CD4-positive, alpha-beta T cell treated with Interleukin-17A for 4 hours (primary cell): ENCODE measurements around the gene ATP4B.

ENCODE experiments used
- DNase-seq: peaks from one replicate; pipeline ENCODE4 v3.0.0-alpha.2; 2020; ENCODE audit warnings: mixed read lengths

Gene ATP4B

DNA sequence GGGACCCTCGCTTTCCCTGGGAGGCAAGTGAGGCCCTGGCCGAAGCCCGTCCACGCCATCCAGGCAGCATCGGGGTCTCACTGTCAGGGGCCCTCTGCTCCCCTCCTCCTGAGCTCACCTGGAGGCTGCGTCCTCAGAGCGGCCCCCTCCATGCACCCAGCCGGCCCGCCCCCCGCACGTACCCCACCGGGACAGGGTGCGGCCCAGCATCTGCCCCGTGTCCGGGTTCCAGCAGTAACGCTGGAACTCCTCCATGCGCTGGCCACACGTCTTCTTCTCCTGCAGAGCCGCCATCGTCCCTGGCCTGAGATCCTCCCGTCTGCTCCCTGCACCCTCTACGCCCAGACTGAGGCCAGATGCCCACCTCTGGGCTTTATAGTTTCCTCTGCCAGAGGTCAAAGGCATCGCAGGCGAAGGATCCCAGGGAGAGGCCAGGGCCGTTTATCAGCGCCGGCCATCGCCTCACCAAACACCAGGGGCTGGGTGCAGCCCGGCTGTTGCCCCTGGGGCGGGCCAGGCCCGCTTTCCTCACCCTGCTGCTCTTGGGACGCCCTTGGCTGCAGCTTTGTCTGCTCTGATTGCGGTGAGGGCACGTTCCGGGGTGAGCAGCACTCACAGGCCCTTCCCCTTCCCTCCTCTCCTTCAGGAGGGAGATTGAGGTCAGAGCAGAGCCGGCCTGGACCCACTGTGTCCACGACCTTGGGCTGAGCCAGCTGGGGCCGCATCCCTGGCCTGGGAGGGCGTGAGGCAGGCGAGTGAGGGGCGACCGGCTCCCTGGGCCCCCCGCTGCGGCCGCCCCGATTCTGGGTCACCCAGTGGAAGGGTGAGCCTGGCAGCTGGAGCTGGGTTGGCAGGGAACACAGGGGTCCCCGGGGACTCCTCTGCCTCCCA is at the start of gene ATP4B:
TSS of gene ATP4B (minus strand) at position 348 of the 891 bp plus-strand sequence. CDS start at position 294, 54 bp downstream.
- no peak for DNase-seq

- DNase-seq, result no peak
Measured at GRCh38 chr13:113672002-113672651, 14.1 kb upstream of the ATP4B start.

GRCh38 chr13:113671066-113672001 is 13.3 kb upstream of the ATP4B start:
- DNase-seq, result no peak

GRCh38 chr13:113670541-113670940 is 12.5 kb upstream of the ATP4B start:
- DNase-seq, result no peak

DNA sequence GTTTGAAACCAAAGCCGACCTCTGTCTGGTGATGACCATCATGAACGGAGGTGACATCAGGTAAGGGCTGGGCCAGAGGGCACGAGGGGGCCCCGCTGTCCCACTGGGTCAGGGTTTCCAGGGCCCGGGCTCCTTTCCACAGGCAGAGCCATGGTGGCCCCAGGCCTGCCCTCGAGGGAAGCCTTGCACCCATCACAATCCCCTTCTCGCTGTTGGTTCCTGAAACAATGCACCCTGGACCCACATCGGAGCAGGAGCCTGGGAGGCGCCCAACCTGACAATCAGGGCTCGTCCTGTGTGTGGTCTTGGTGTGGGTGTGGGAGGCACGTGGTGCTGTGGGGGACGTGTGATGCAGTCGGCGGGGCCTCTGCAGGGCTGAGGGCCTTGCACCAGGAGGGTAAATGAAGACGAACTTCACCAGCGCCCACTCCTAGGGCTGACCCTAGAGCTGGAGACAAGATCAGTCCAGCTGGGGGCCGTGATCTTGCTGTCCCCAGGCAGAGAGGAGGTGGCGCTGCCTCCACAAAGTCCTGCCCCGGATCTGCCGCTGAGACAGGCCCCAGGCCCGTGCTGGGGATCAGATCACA is 11.8 kb upstream of the ATP4B start:
- DNase-seq, result no peak

GRCh38 chr13:113669231-113669754 is 11.3 kb upstream of the ATP4B start:
- no peak for DNase-seq

GRCh38 chr13:113668491-113668971 is 10.5 kb upstream of the ATP4B start:
- DNase-seq, result no peak

- DNase-seq, result no peak
Measured at GRCh38 chr13:113667771-113668490, 9.9 kb upstream of the ATP4B start.

- DNase-seq, result no peak
Measured at GRCh38 chr13:113666951-113667701, 9.1 kb upstream of the ATP4B start, which contains the start of gene GRK1. GRK1 (plus strand) TSS chr13:113667219; CDS start chr13:113667387, 168 bp downstream.

- DNase-seq, result no peak
Measured at GRCh38 chr13:113666329-113666670, 8.3 kb upstream of the ATP4B start.

GRCh38 chr13:113665597-113666328 is 7.8 kb upstream of the ATP4B start:
- DNase-seq, result no peak

DNA sequence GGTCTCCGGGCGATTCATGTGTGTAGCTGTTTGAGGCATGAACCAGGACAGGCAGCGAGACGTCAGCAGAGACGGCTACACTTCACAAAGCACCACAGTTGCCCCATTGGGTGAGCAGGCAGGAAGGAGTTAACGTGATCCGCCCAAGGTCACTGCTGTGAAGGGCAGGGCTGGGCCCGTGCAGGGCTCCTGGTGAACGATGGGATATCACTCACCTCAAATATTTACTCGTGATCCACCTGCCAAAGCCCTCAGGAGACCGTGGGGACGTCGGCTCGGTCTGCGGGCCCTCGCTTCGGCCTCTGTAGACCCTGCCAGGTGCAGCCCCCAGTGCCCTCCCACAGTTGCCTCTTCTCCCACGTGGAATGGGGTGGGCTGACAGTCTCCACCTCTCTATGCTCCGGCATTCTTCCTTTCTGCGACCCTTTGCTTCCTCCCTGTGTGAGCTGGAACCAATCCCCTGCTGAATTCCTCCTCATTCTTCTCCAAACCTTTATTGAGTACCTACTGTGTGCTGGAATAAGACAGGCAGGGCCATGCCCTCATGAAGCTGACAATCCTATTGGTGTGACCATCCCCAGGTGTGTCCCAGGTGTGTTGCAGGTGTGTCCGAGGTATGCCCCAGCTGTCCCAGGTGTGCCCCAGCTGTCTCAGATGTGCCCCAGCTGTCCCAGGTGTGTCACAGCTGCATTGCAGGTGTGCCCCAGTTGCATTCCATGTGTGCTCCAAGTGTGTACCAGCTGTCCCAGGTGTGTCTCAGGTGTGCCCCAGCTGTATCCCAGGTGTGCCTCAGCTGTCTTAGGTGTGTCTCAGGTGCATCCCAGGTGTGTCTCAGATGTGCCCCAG is 7.0 kb upstream of the ATP4B start:
- no peak for DNase-seq

DNA sequence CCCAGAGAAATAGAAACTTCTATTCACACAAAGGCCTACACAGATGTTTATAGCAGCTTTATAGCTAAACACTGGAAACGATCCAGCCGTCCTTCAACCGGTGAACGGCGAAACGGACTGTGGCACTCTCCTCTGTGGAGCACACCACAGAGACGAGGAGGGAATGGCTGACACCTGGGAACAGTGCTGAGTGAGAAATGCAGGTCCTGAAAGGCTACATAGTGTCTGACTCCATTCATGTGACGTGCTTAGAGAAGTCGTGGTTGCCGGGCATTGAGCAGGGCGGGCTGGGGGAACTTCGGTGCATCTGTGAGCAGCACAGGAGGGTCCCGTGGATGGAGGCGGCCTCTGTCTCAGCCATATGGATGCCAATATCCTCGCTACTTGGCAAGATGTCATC is 5.9 kb upstream of the ATP4B start:
- no peak for DNase-seq

DNA sequence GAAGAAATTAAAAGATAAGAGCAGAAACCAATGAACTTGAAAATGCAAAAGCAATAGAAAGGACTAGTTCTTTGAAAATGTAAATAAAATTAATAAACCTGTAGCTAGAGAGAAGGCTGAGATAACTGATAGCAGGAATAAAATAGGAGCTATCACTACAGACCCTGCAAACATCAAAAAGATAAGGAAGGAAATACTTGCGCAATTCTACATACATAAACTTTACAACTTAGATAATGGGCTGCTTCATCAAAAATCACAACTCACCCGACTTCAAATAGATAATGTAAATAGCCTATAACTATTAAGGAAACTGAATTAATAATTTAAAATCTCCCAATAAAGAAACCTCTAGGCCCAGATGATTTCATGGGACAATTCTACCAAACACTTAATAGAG is 3.5 kb upstream of the ATP4B start:
- no peak for DNase-seq

- no peak for DNase-seq
Measured at GRCh38 chr13:113660066-113660465, 2.1 kb upstream of the ATP4B start.

DNA sequence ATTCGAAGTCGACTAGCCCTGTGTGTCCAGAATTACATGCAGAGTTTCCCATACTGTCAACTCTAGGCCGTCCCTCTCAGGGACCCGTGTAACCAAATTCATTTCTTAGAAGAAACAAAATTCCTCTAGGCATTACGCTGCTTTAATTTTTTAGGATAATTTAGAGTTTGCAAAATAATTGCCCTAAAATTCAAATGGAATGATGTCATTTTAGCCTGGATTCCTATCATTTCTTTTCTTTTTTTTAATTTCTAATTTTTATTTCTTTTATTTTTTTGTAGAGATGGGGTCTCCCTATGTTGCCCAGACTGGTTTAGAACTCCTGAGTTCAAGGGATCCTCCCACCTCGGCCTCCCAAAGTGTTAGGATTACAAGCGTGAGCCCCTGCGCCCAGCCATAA is 1.3 kb upstream of the ATP4B start:
- no peak for DNase-seq

- no peak for DNase-seq
Measured at GRCh38 chr13:113658836-113659235, 838 bp upstream of the ATP4B start.

DNA sequence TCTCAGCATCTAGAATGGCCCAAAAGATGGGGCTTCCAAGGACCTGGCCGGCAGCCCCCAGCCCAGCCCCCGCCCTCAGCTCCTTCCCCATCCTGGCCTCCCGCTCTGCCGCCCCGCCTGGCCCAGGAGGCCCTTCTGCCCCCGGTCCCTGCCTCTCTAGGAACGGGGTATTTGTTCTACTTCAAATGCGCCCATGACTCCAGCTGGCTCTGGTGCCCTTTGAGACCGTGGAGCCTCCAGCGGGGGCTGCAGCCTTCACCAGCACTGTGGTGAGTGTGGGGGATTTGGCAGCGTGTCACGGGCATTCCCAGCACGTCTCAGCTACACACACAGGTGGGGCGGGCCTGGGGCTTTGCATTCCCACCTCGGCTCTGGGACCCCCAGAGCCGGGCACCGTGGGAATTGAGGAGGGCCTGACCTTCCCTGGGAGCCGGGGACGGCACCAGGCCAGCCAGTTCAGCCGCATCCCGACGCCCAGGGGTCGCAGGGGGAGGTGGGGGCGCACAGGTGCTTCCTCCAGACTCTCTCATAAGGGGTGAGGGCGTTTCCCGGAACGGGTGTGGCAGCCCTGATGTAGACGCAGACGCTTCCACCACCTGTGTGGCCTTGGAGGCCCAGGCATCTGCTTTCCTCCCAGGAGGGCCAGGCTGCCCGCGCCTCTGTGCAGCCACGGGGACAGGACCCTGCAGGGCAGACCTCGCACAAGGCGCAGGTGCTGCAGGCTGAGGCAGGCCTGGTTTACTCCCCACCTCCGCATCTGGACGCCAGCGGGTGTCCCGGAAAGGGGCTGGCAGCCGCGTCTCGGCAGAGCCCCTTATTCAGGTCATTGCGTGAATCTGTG is 947 bp downstream of the ATP4B start:
- DNase-seq, result no peak
